K562 (cell line): Measurements from ENCODE around the gene NRCAM. TPM values are rescaled to one million over a fixed set of nuclear protein-coding genes. Genes with fewer than 3 reads are reported as not detected.

Source experiments
- ATAC-seq: fragments of 200-7000 bp; cut with Tn5 transposase; 3 replicates; pipeline ENCODE4 v1.9.1; 2020; ENCODE audit warnings: moderate library complexity
- BruUV-seq: library from RNA; stranded (reverse); fragments of 400-500 nt; replicated peaks from 2 replicates; lab custom pipeline; 2021; lab: Mats Ljungman, UMichigan
- CTCF ChIA-PET: fragments of 300-600 bp; formaldehyde crosslinking; extraction: SDS; loops from one replicate; lab custom pipeline; 2021; ENCODE audit warnings: low intra/inter-chr PET ratio; lab: Yijun Ruan, JAX
- POLR2A ChIA-PET: fragments of 300-600, 350-650 bp; sonication (Branson Sonifier 250); formaldehyde crosslinking; extraction: SDS; loops from one replicate; lab custom pipeline; 2021; ENCODE audit warnings: antibody characterized with exemption, inconsistent platforms; lab: Yijun Ruan, JAX
- DNase-seq, 4 experiments: peaks; one replicate each; pipeline versions ENCODE4 v3.0.0 to v3.0.0-alpha.2; 2011 to 2018; ENCODE audit warnings: low spot score in 3 of 4, mixed read lengths in 3 of 4; ENCODE audit errors: extremely low read depth in 1 of 4
- FAIRE-seq: peaks from 2 replicates; lab custom pipeline; 2011; peaks lifted over from hg19 to GRCh38; lab: Jason Lieb, UNC
- H2AFZ ChIP-seq: 2 replicates; pipeline ENCODE4 v1.6.0; 2011; ENCODE audit warnings: low read depth, low read length, control low read depth, inconsistent platforms
- H3K27ac ChIP-seq: fragments of 200-600 bp; 3 replicates; pipeline ENCODE4 v1.8.0; 2011; ENCODE audit warnings: low read depth, mild to moderate bottlenecking, control low read depth, inconsistent platforms, low read length, moderate library complexity, mixed read lengths; ENCODE audit errors: extremely low read depth
- H3K27me3 ChIP-seq, 2 experiments: fragments of 300-600 bp in 1 of 2; 2 replicates in 1 of 2; 3 replicates in 1 of 2; pipeline versions ENCODE4 v1.6.0 to v1.8.0; 2011; ENCODE audit warnings: inconsistent platforms in 2 of 2, low read length in 2 of 2, mild to moderate bottlenecking in 1 of 2, mixed read lengths in 1 of 2, moderate library complexity in 1 of 2; ENCODE audit not compliant: control insufficient read depth in 2 of 2, insufficient read depth in 2 of 2
- H3K36me3 ChIP-seq: fragments of 300-600 bp; 3 replicates; pipeline ENCODE4 v1.8.0; 2011; ENCODE audit warnings: mild to moderate bottlenecking, low read length, inconsistent platforms; ENCODE audit not compliant: control insufficient read depth, insufficient read depth
- H3K4me1 ChIP-seq, 2 experiments: fragments of 200-600 bp in 1 of 2; replicated peaks in 1 of 2; 2 replicates in 1 of 2; 3 replicates in 1 of 2; pipeline versions ENCODE4 v1.5.1 to v1.8.0; 2011; ENCODE audit warnings: inconsistent platforms in 2 of 2, low read length in 2 of 2, mild to moderate bottlenecking in 1 of 2, mixed read lengths in 1 of 2, moderate library complexity in 1 of 2; ENCODE audit not compliant: control insufficient read depth in 2 of 2, insufficient read depth in 2 of 2
- H3K4me2 ChIP-seq: 2 replicates; pipeline ENCODE4 v1.6.1; 2011; ENCODE audit warnings: low read length, control low read depth, inconsistent platforms, mixed read lengths; ENCODE audit not compliant: insufficient read depth
- H3K4me3 ChIP-seq: fragments of 200-600 bp; sonication (generic), shearing (Covaris generic); 2 replicates; pipeline ENCODE4 v1.5.1; 2016; ENCODE audit warnings: control low read depth, inconsistent platforms
- H3K79me2 ChIP-seq: fragments of 200-600 bp; 3 replicates; pipeline ENCODE4 v1.8.0; 2011; ENCODE audit warnings: low read length, inconsistent platforms; ENCODE audit not compliant: control insufficient read depth, insufficient read depth
- H3K9ac ChIP-seq, 2 experiments: 2 replicates each; pipeline versions ENCODE4 v1.6.0 to v1.6.1; 2011; ENCODE audit warnings: low read depth in 2 of 2, low read length in 2 of 2, control low read depth in 1 of 2, inconsistent platforms in 1 of 2, mild to moderate bottlenecking in 1 of 2, mixed read lengths in 1 of 2; ENCODE audit not compliant: insufficient read depth in 1 of 2
- H3K9me1 ChIP-seq: one replicate; pipeline ENCODE4 v1.6.0; 2011; ENCODE audit warnings: inconsistent platforms, mild to moderate bottlenecking, low read length, moderate library complexity; ENCODE audit not compliant: control insufficient read depth, insufficient read depth
- H3K9me3 ChIP-seq: replicated peaks from 2 replicates; pipeline ENCODE4 v1.5.1; 2011; ENCODE audit warnings: low read depth, low read length, inconsistent platforms; ENCODE audit not compliant: control insufficient read depth, insufficient read depth
- H4K20me1 ChIP-seq: replicated peaks from 2 replicates; pipeline ENCODE4 v1.6.1; 2011; ENCODE audit warnings: low read length, inconsistent platforms, mixed read lengths; ENCODE audit not compliant: control insufficient read depth, insufficient read depth
- ARID2 ChIP-seq: fragments of 450-650 bp; IDR thresholded peaks from 2 replicates; pipeline ENCODE4 v1.6.1; 2017; ENCODE audit warnings: antibody characterized with exemption, mild to moderate bottlenecking
- ATF7 ChIP-seq: fragments of 450-650 bp; IDR thresholded peaks from 2 replicates; pipeline ENCODE4 v1.7.1; 2014; ENCODE audit warnings: mild to moderate bottlenecking, moderate library complexity
- C11orf30 ChIP-seq: fragments of 450-650 bp; IDR thresholded peaks from 2 replicates; pipeline ENCODE4 v1.6.1; 2016; ENCODE audit warnings: low read depth, mild to moderate bottlenecking
- MAFF ChIP-seq: IDR thresholded peaks from 2 replicates; pipeline ENCODE4 v1.6.1; 2012; ENCODE audit warnings: low read length, improper control_type of control experiment
- MAFG ChIP-seq: fragments of 450-650 bp; conservative IDR thresholded peaks from 2 replicates; pipeline ENCODE4 v1.6.1; 2016; ENCODE audit warnings: missing genetic modification characterization, missing compliant biosample characterization
- MEF2A ChIP-seq: IDR thresholded peaks from 2 replicates; pipeline ENCODE4 v1.6.1; 2011; ENCODE audit warnings: low read depth, mild to moderate bottlenecking, low read length, moderate library complexity; ENCODE audit not compliant: control insufficient read depth
- ZNF224 ChIP-seq: sonication (generic); formaldehyde crosslinking; IDR thresholded peaks from 2 replicates; pipeline ENCODE4 v1.8.0; 2022; ENCODE audit warnings: mild to moderate bottlenecking, missing genetic modification reagents
- ZNF316 ChIP-seq: fragments of 450-650 bp; IDR thresholded peaks from 2 replicates; pipeline ENCODE4 v1.6.1; 2016
- WGBS: fragments of 100-300 bp; shearing (Covaris generic); methylation state at CpG from one replicate; pipeline ENCODE4 v1.1.6; 2016; ENCODE audit warnings: low coverage, mixed read lengths; ENCODE audit not compliant: insufficient coverage; ENCODE audit errors: missing lambda C conversion rate; 5-methylcytosine and 5-hydroxymethylcytosine counted together
- in situ Hi-C: fragments of 300-500 bp; cut with MboI; formaldehyde crosslinking; loops from 4 replicates; pipeline ENCODE4 v1.15.0; 2018; ENCODE audit warnings: inconsistent platforms, mixed read lengths
- intact Hi-C: fragments of 100-400 bp; cut with micrococcal nuclease; formaldehyde crosslinking; loops from 2 replicates; pipeline ENCODE4 v1.14.2; 2022
- polyA plus RNA-seq, 8 experiments: library from polyadenylated mRNA; depleted of rRNA in 4 of 8; stranded (reverse) in 5 of 8; unstranded in 3 of 8; fragments of >200 nt; fragmentation: Nextera tagmentation in 2 of 8; fragmentation: Illumina TruSeq in 1 of 8; extraction: Ambion mirVana in 2 of 8; extraction: Trizol in 1 of 8; gene quantifications; 2 replicates each; pipeline versions ENCODE4 v1.2.1 to v1.2.3, GENCODE V29; 2011 to 2014; ENCODE audit warnings: inconsistent platforms in 1 of 8, missing spikeins in 1 of 8
- total RNA-seq, 7 experiments: library from RNA; depleted of rRNA in 6 of 7; stranded (reverse); fragments of >200 nt in 6 of 7; fragmentation: Illumina TruSeq in 2 of 7; extraction: Trizol in 2 of 7; gene quantifications; 2 replicates each; pipeline versions ENCODE4 v1.2.1 to v1.2.3, GENCODE V29; 2011 to 2021; ENCODE audit warnings: low replicate concordance in 1 of 7

The NRCAM gene
- total and polyA plus RNA-seq, 9 of the 15 experiments (the other 6 are each of a cell fraction or from before 2014, with no cell fraction given) = 0.03 to 0.54 (median 0.12) TPM; not detected in 1

DNA sequence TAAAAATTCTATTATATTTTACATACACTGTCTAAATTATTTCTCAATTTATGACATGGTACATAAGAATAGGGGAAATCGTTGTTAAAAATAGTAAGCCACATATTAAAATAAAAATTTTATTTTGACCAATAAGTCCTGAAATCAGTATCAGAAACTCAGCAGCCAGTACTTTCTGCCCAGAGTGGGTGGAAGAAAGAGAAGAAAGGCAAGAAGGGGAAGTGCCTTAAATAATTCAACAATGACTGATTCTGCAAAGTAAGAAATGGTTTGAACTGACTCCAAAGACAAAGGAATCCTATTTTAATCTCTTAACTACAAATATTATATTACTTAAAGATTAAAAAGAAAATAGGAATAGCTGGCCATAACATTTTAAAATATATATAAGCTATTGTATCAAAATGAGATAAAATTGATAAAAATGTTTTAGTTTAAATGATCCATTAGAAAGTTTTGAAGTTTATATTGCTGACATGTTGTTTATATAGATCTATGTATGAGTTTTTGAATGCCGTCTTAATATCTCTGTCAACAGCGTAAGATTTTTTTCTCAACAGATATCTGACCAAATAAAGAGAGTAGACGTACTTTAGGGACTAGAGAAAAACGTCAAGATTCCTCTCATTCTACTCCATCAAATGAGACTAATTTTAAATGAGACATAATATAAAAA, 30.2 kb upstream of the NRCAM start:
- BruUV-seq = no TSS peak
- 65% methylated on average over 5 of the region's 5 CpGs for WGBS
- no peak for FAIRE-seq
- peak; percentile 35; the same call in 1 of the 2 replicates for TF ChIP-seq MAFG (tag)
- TF ChIP-seq ATF7 = no peak
- TF ChIP-seq MEF2A = 0 out of 2 replicates have a peak, but pooled peaks have one; percentile 13
- peak; percentile 54; the same call in 1 of the 2 replicates for TF ChIP-seq C11orf30
- TF ChIP-seq ZNF316 = peak; percentile 87
- no peak for TF ChIP-seq ARID2
- TF ChIP-seq ZNF224 = no peak
- TF ChIP-seq MAFF = peak; percentile 27; the same call in 1 of the 2 replicates
- peaks cover 3% of the 10 kb centered on the region; the same call in 1 of the 3 replicates for H3K36me3 ChIP-seq
- no peak overlapping the region for H3K4me2 ChIP-seq
- CTCF ChIA-PET = no interaction called here
- H3K27ac ChIP-seq = no peak overlapping the region
- no peak for ATAC-seq
- no peak overlapping the region for H3K9ac ChIP-seq
- in situ Hi-C loops = loop anchor here (10.0 kb wide), 1 partner anchor 312 kb away; no protein-coding TSS in a partner anchor
- no peaks in the 10 kb centered on the region for H3K9me1 ChIP-seq
- peaks cover 0 to 11% of the 10 kb centered on the region in 2 experiments; a peak in 4 of 5 replicates for H3K4me1 ChIP-seq
- intact Hi-C loops = no loop called here
- H3K27me3 ChIP-seq = no peaks in the 10 kb centered on the region
- POLR2A ChIA-PET = interaction anchor here (1.6 kb wide), 1 partner anchor 15 kb away, joined by 3 read pairs; no protein-coding TSS in a partner anchor
- no peaks in the 10 kb centered on the region for H3K9me3 ChIP-seq
- H3K79me2 ChIP-seq = no peaks in the 10 kb centered on the region
- no peak overlapping the region for H2AFZ ChIP-seq
- H4K20me1 ChIP-seq = no peaks in the 10 kb centered on the region
- DNase-seq = no peak
- no peak overlapping the region for H3K4me3 ChIP-seq
